GM12878 (cell line): ENCODE data around the gene SRGAP1.

Source experiments
- CTCF ChIP-seq, 3 experiments: IDR thresholded peaks in 2 of 3; conservative IDR thresholded peaks in 1 of 3; 2 replicates each; pipeline ENCODE4 v1.5.1; 2011; ENCODE audit warnings: low read depth in 3 of 3, low read length in 3 of 3, mild to moderate bottlenecking in 3 of 3, control low read depth in 2 of 3, moderate library complexity in 2 of 3, inconsistent platforms in 1 of 3, mixed read lengths in 1 of 3; ENCODE audit not compliant: control insufficient read depth in 2 of 3, insufficient read depth in 1 of 3; ENCODE audit errors: extremely low read depth in 1 of 3
- FOXM1 ChIP-seq: IDR thresholded peaks from 2 replicates; pipeline ENCODE4 v1.6.1; 2012; ENCODE audit warnings: low read depth, mild to moderate bottlenecking, inconsistent platforms, low read length, moderate library complexity
- MAX ChIP-seq: IDR thresholded peaks from 2 replicates; pipeline ENCODE4 v1.6.1; 2012; ENCODE audit warnings: low read depth, low read length, improper control_type of control experiment
- PAX5 ChIP-seq: IDR thresholded peaks from 2 replicates; pipeline ENCODE4 v1.6.1; 2011; ENCODE audit warnings: low read depth, low read length, borderline replicate concordance
- SIX5 ChIP-seq: IDR thresholded peaks from 2 replicates; pipeline ENCODE4 v1.6.1; 2011; ENCODE audit warnings: mild to moderate bottlenecking, low read depth, low read length, moderate library complexity; ENCODE audit not compliant: severe bottlenecking
- SMC3 ChIP-seq: IDR thresholded peaks from 2 replicates; pipeline ENCODE4 v1.6.1; 2011; ENCODE audit warnings: low read length, improper control_type of control experiment, borderline replicate concordance
- STAT1 ChIP-seq: fragments of 450-650 bp; conservative IDR thresholded peaks from 2 replicates; pipeline ENCODE4 v1.6.1; 2014; ENCODE audit warnings: antibody characterized with exemption, mild to moderate bottlenecking
- YY1 ChIP-seq: IDR thresholded peaks from 2 replicates; pipeline ENCODE4 v1.6.1; 2011; ENCODE audit warnings: low read depth, mild to moderate bottlenecking, low read length
- ZNF592 ChIP-seq: fragments of 450-650 bp; IDR thresholded peaks from 2 replicates; pipeline ENCODE4 v1.6.1; 2017; ENCODE audit warnings: mild to moderate bottlenecking, moderate library complexity

DNA sequence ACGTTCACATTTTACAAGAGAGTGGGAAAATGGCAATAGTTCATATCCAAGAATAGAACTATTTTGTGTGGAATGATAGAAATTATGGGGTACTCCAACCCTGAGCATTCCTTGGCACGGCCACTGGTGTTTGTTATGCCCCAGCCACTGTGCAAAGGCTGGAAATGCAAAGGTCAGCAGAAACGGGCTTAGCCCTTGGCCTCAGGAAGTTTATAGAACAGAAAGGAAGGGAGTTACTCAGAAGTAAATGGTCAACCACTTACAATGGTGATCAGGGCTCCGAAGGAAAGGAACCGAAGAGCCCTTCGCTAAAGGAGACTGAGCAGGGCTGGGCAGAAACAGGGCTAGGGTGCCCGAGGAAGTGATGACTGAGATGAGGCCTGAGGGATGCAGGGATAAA, 332.5 kb downstream of the SRGAP1 start:
- TF ChIP-seq CTCF (IDR thresholded peaks at IDR 0.05 in 2 of 3, conservative IDR thresholded peaks at IDR 0.05 in 1 of 3; ENCODE audit: control insufficient read depth in 2 of 3, extremely low read depth in 1 of 3, insufficient read depth in 1 of 3, low read depth in 3 of 3, low read length in 3 of 3), result no peak
- TF ChIP-seq STAT1, result no peak
- no peak for TF ChIP-seq YY1
- TF ChIP-seq PAX5, result no peak
- no peak for TF ChIP-seq MAX
- TF ChIP-seq SIX5, result no peak
- TF ChIP-seq SMC3, result no peak
- no peak for TF ChIP-seq ZNF592
- no peak for TF ChIP-seq FOXM1
